SH-SY5Y (cell line): Measurements from ENCODE around the gene MT1H.

Source experiments
- GATA2 ChIP-seq: IDR thresholded peaks from 2 replicates; pipeline ENCODE4 v1.6.1; 2011; ENCODE audit warnings: mild to moderate bottlenecking, low read depth, low read length
- GATA3 ChIP-seq: IDR thresholded peaks from 2 replicates; pipeline ENCODE4 v1.6.1; 2011; ENCODE audit warnings: low read depth, mild to moderate bottlenecking, low read length, moderate library complexity

DNA sequence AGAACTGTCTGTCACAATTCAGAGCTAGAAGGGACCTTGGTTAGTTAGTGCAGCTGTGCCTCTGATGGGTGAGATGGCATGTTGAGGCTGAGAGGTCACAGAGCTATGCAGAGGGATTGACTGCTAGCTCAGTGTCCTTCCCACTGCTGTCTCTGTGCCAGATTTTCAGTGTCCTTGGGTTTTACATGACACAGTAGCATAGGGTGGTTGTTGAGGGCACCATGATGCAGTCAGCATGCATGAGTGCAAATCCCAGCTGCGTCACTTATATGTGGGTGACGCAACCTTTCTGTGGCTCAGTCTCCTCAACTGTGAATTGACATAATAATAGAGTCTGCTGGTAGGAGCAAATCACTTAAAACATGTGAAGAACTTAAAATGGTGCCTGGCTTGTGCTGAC lies 28.4 kb upstream of the MT1H start:
- TF ChIP-seq GATA2: no peak
- TF ChIP-seq GATA3: no peak
